Putamen (tissue), 1 donor: Measurements from ENCODE around the gene EEFSEC.

Source experiments
- DNase-seq: peaks from one replicate; pipeline ENCODE4 v3.0.0-alpha.2; 2016; ENCODE audit warnings: low spot score

Gene EEFSEC

GRCh38 chr3:128242818-128243601 lies 89.7 kb downstream of the EEFSEC start:
- no peak for DNase-seq

GRCh38 chr3:128243602-128244504 lies 90.6 kb downstream of the EEFSEC start:
- DNase-seq = no peak

- no peak for DNase-seq
Measured at GRCh38 chr3:128245460-128245859, 92.2 kb downstream of the EEFSEC start.

- DNase-seq = no peak
Measured at GRCh38 chr3:128247666-128248409, 94.6 kb downstream of the EEFSEC start.

- DNase-seq = no peak
Measured at GRCh38 chr3:128252083-128252482, 98.8 kb downstream of the EEFSEC start.

- no peak for DNase-seq
Measured at GRCh38 chr3:128253150-128253549, 99.9 kb downstream of the EEFSEC start.

- DNase-seq = no peak
Measured at GRCh38 chr3:128254066-128254590, 100.8 kb downstream of the EEFSEC start.

GRCh38 chr3:128254967-128255366 lies 101.7 kb downstream of the EEFSEC start:
- DNase-seq = no peak

GRCh38 chr3:128256131-128256530 lies 102.8 kb downstream of the EEFSEC start:
- no peak for DNase-seq

GRCh38 chr3:128257632-128258031 lies 104.4 kb downstream of the EEFSEC start:
- no peak for DNase-seq

GRCh38 chr3:128260275-128260674 lies 107.0 kb downstream of the EEFSEC start:
- no peak for DNase-seq

- no peak for DNase-seq
Measured at GRCh38 chr3:128262457-128262856, 109.2 kb downstream of the EEFSEC start.

- DNase-seq = no peak
Measured at GRCh38 chr3:128263118-128263517, 109.8 kb downstream of the EEFSEC start.

GRCh38 chr3:128263946-128264345 lies 110.7 kb downstream of the EEFSEC start:
- DNase-seq = no peak

- no peak for DNase-seq
Measured at GRCh38 chr3:128266453-128266852, 113.2 kb downstream of the EEFSEC start.

GRCh38 chr3:128267541-128267940 lies 114.3 kb downstream of the EEFSEC start:
- no peak for DNase-seq

GRCh38 chr3:128269006-128269775 lies 115.9 kb downstream of the EEFSEC start:
- DNase-seq = no peak

- no peak for DNase-seq
Measured at GRCh38 chr3:128269796-128270195, 116.5 kb downstream of the EEFSEC start.

GRCh38 chr3:128270559-128271492 lies 117.5 kb downstream of the EEFSEC start:
- DNase-seq = no peak
